Measurements from ENCODE around the gene IGF2BP1.
"Not testable (repeated sequence)": the region's sequence is repeated elsewhere in the genome, so short reads cannot be mapped to it uniquely, and the experiment has no call there.

IGF2BP1 gene

GRCh38 chr17:49090878-49091594 is 93.9 kb downstream of the IGF2BP1 start:
- no peak for DNase-seq (ENCODE audit: low read depth in 2 of 3, low spot score in 2 of 3)

- no peak for DNase-seq (ENCODE audit: low read depth in 2 of 3, low spot score in 2 of 3)
Measured at GRCh38 chr17:49093131-49093530, 95.9 kb downstream of the IGF2BP1 start.

- DNase-seq (ENCODE audit: low read depth in 2 of 3, low spot score in 2 of 3) = no peak
Measured at GRCh38 chr17:49100601-49101000, 103.4 kb downstream of the IGF2BP1 start.

- no peak for DNase-seq (ENCODE audit: low read depth in 2 of 3, low spot score in 2 of 3)
Measured at GRCh38 chr17:49101054-49101534, 103.9 kb downstream of the IGF2BP1 start.

GRCh38 chr17:49103360-49103759 is 106.2 kb downstream of the IGF2BP1 start:
- DNase-seq (ENCODE audit: low read depth in 2 of 3, low spot score in 2 of 3) = not testable (repeated sequence)

GRCh38 chr17:49104511-49105074 is 107.4 kb downstream of the IGF2BP1 start:
- DNase-seq (ENCODE audit: low read depth in 2 of 3, low spot score in 2 of 3) = no peak

Measured in activated CD8-positive, alpha-beta memory T cell treated with anti-CD3 and anti-CD28 coated beads for 48 hours (primary cell).